Measurements from ENCODE around the gene RYR2.

Gene RYR2

DNA sequence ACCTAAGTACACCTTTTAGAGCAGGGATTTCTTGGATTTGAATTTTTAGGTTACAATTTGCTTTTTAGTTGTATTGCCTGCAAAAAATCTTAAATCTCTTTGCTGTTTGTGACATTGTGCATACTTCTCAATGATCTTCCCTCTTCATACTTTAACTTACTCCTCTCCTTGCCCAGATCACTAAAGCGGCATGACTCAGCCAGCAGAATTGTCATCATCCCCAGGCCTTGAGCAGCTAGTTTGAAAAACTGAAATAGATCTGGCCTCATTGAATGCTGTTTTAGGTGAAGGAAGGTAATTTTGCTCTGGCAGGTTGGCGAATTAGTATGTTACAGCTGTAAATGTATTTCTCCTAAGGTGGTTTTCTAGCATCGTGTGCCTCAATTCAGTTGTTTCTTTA is 145.9 kb downstream of the RYR2 start:
- no peak for TF ChIP-seq ARNTL (CRISPR knock-in tag; IDR thresholded peaks at IDR 0.05; ENCODE audit: borderline replicate concordance, low read depth)
- TF ChIP-seq ZFP30 (CRISPR knock-in tag; IDR thresholded peaks at IDR 0.05) = no peak
- TF ChIP-seq ZFP3 (CRISPR knock-in tag; IDR thresholded peaks at IDR 0.05) = no peak
- TF ChIP-seq SNAI2 (CRISPR knock-in tag; IDR thresholded peaks at IDR 0.05) = no peak
- TF ChIP-seq OSR1 (CRISPR knock-in tag; IDR thresholded peaks at IDR 0.05) = no peak
- TF ChIP-seq PPARA (CRISPR knock-in tag; IDR thresholded peaks at IDR 0.05; ENCODE audit: borderline replicate concordance) = no peak
- TF ChIP-seq ISL1 (CRISPR knock-in tag; IDR thresholded peaks at IDR 0.05) = no peak
- TF ChIP-seq ESRRG (CRISPR knock-in tag; IDR thresholded peaks at IDR 0.05) = no peak
- no peak for TF ChIP-seq TOX (CRISPR knock-in tag; IDR thresholded peaks at IDR 0.05; ENCODE audit: borderline replicate concordance)
- TF ChIP-seq, protein P1, sequence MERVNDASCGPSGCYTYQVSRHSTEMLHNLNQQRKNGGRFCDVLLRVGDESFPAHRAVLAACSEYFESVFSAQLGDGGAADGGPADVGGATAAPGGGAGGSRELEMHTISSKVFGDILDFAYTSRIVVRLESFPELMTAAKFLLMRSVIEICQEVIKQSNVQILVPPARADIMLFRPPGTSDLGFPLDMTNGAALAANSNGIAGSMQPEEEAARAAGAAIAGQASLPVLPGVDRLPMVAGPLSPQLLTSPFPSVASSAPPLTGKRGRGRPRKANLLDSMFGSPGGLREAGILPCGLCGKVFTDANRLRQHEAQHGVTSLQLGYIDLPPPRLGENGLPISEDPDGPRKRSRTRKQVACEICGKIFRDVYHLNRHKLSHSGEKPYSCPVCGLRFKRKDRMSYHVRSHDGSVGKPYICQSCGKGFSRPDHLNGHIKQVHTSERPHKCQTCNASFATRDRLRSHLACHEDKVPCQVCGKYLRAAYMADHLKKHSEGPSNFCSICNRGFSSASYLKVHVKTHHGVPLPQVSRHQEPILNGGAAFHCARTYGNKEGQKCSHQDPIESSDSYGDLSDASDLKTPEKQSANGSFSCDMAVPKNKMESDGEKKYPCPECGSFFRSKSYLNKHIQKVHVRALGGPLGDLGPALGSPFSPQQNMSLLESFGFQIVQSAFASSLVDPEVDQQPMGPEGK (CRISPR knock-in tag; IDR thresholded peaks at IDR 0.05; ENCODE audit: borderline replicate concordance) = no peak
- no peak for TF ChIP-seq GLIS3 (CRISPR knock-in tag; IDR thresholded peaks at IDR 0.05)
- TF ChIP-seq ZNF565 (CRISPR knock-in tag; conservative IDR thresholded peaks at IDR 0.05; ENCODE audit: low read depth) = no peak
- TF ChIP-seq, protein P2, sequence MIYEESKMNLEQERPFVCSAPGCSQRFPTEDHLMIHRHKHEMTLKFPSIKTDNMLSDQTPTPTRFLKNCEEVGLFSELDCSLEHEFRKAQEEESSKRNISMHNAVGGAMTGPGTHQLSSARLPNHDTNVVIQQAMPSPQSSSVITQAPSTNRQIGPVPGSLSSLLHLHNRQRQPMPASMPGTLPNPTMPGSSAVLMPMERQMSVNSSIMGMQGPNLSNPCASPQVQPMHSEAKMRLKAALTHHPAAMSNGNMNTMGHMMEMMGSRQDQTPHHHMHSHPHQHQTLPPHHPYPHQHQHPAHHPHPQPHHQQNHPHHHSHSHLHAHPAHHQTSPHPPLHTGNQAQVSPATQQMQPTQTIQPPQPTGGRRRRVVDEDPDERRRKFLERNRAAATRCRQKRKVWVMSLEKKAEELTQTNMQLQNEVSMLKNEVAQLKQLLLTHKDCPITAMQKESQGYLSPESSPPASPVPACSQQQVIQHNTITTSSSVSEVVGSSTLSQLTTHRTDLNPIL (CRISPR knock-in tag; IDR thresholded peaks at IDR 0.05; ENCODE audit: low read depth) = no peak
- ATAC-seq = no peak

- TF ChIP-seq, protein P3, sequence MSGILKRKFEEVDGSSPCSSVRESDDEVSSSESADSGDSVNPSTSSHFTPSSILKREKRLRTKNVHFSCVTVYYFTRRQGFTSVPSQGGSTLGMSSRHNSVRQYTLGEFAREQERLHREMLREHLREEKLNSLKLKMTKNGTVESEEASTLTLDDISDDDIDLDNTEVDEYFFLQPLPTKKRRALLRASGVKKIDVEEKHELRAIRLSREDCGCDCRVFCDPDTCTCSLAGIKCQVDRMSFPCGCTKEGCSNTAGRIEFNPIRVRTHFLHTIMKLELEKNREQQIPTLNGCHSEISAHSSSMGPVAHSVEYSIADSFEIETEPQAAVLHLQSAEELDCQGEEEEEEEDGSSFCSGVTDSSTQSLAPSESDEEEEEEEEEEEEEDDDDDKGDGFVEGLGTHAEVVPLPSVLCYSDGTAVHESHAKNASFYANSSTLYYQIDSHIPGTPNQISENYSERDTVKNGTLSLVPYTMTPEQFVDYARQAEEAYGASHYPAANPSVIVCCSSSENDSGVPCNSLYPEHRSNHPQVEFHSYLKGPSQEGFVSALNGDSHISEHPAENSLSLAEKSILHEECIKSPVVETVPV (CRISPR knock-in tag; IDR thresholded peaks at IDR 0.05) = no peak
- no peak for TF ChIP-seq ESRRG (CRISPR knock-in tag; IDR thresholded peaks at IDR 0.05)
- no peak for TF ChIP-seq ARNTL (CRISPR knock-in tag; IDR thresholded peaks at IDR 0.05; ENCODE audit: borderline replicate concordance, low read depth)
- TF ChIP-seq ZNF565 (CRISPR knock-in tag; conservative IDR thresholded peaks at IDR 0.05; ENCODE audit: low read depth) = no peak
- ATAC-seq = no peak
Observed at GRCh38 chr1:237191403-237191802, 149.4 kb downstream of the RYR2 start.

DNA sequence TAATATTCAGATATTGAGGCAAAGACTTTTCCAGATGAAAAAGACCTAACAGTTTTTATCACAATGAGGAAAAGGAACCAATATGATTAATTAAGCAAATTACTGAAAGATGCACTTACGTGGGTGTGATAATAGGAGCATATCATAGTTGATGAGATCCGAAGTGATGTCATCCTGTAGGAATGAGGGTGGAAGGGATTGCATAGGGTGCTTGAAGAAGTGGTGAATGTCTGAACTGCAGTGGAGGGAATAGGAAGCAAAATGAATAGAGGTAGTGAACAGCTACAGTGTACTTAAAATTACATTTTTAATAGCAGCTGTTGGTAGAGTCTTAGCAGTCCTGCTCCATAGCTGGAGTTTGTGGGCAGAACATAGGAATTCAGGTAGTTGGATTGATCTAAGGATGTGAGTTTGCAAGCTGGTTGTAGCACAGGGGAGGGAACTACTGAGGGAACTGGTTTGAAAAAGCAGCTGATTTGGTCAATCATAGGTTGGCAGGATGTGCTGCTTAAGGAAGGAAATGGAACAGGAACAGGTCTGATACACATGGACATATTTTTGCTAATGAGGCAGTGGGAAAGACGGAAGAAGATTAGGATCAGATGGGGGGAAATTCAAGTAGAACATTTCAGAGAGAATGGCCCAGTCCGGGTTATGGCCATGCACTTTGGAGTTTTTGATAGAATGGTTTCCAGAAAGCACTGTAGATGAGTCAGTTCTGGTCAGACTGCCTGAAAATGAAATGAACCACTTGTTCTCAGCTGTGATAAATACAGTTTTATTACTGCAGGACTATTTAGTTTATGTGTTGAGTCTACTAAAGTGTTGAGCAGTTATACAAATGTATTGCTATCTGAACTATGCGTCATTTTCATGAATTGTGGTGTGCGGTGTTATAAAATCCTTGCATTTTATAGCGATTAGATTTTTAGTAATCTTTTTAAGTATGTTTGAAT is 155.8 kb downstream of the RYR2 start:
- ATAC-seq = no peak
- no peak for TF ChIP-seq BACH2 (CRISPR knock-in tag; IDR thresholded peaks at IDR 0.05; ENCODE audit: borderline replicate concordance)
- TF ChIP-seq TSHZ2 (CRISPR knock-in tag; IDR thresholded peaks at IDR 0.05) = no peak
- TF ChIP-seq ESRRG (CRISPR knock-in tag; IDR thresholded peaks at IDR 0.05) = no peak
- no peak for TF ChIP-seq ZNF70 (CRISPR knock-in tag; IDR thresholded peaks at IDR 0.05)
- TF ChIP-seq OSR1 (CRISPR knock-in tag; IDR thresholded peaks at IDR 0.05) = no peak
- TF ChIP-seq ISL1 (CRISPR knock-in tag; IDR thresholded peaks at IDR 0.05) = no peak
- no peak for TF ChIP-seq RARB (CRISPR knock-in tag; IDR thresholded peaks at IDR 0.05)
- TF ChIP-seq, protein P1 (CRISPR knock-in tag; IDR thresholded peaks at IDR 0.05; ENCODE audit: borderline replicate concordance) = no peak
